HG02623 (cell line): Measurements from ENCODE around the gene YES1.
A peak's percentile ranks its signal among the peaks of the same experiment; 100 is the strongest.

Experiments used
- ATAC-seq: cut with Tn5 transposase; IDR thresholded peaks from one replicate; pipeline ENCODE4 v1.9.1; 2021; ENCODE audit warnings: moderate library complexity; ENCODE audit not compliant: unreplicated experiment

The YES1 gene

GRCh38 chr18:811892-812375 is at the start of gene YES1:
Gene YES1, minus strand, starts transcription at chr18:812242. Its CDS starts 55,415 bp downstream, at chr18:756827.
- ATAC-seq, result peak; percentile 53

- no peak for ATAC-seq
Measured at GRCh38 chr18:857986-858385, 45.9 kb upstream of the YES1 start.

GRCh38 chr18:853471-853870 is 41.4 kb upstream of the YES1 start:
- no peak for ATAC-seq

- ATAC-seq, result no peak
Measured at GRCh38 chr18:850960-851359, 38.9 kb upstream of the YES1 start.

DNA sequence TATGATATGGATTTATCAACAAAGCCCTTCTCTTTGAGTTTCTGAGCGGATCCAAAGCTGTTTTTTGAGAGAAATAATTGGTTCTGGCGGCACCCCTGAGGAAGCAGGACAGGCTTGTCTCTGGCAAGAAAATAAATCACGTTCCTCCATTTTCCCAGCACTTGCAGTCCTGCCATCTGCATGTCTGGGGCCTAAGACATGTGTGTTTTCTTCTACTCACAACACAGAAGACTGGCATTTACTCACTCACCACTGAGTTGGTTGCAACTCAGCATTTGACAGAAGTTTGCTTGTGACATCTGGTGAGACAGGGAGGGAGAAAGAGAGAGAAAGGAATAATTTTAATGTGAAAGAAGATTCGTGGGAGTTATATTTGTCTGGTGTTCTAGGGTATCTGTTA is 37.0 kb upstream of the YES1 start:
- ATAC-seq, result no peak

DNA sequence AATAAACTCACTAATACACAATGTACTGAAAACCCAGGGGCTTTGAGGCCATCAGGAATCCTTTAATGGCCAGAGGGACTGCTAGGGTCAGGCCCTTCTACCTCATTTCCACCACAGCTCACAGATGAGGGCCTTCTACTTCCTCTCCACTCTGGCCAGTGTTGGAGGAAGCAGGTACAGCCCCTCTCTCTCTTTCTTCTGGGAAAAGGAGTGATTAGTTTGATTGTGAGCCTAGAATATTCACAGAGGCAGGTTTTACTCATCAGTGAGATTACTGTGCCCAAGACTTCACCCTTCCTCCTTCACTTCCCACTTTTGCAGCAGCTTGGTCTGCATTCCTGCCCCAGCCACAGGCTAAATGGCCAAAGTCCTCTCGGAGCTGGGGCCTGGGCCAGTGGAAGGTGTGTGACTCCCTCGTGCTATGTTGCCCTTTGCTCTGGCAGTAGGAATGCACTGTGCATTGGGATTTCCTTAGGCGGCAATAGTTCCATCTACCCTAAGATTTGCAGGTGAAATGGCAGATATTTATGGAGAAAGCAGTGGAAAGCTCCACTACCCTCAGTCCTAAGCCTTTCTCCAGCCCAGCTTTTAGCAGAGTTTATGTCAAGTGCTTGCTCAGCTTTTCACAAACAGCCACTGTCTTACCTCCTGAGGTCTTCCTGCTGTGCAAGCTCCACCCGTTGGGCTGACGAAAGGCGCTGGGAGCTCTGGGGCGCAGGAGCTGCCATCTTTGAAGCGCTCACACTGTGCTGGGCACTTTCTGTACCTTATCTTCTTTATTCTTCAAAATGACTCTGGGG is 36.2 kb upstream of the YES1 start:
- no peak for ATAC-seq

DNA sequence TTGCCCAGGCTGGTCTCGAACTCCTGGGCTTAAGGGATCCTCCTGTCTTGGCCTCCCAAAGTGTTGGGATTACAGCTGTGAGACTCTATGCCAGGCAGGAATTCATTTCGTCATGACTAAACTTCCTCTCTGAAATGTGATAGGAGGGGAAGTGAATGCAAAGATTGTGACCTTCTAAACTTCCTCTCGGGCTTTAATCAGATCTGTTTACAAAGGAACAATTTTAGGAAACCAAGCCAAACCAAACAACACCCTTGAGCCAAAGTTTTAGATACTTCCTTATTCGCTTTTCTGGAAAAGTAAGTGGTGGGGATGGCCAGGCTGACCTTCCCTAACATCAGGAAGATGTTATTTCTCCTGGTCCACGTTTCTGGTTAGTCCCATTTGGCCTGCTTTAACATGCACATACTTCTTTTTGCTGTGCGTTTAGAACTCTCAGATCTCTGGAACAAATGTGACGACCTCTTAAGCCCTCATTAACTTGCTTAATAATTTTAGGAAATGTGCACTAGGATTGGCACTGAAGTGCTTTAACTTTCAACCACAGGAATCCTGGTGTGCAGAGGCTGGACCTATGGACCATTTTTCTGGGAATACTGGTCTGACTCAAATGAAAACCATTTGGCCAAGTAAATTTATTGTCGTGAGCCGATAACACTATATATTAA is 33.2 kb upstream of the YES1 start:
- no peak for ATAC-seq

- ATAC-seq, result no peak
Measured at GRCh38 chr18:841647-842370, 29.8 kb upstream of the YES1 start.

GRCh38 chr18:840516-840915 is 28.5 kb upstream of the YES1 start:
- ATAC-seq, result no peak

DNA sequence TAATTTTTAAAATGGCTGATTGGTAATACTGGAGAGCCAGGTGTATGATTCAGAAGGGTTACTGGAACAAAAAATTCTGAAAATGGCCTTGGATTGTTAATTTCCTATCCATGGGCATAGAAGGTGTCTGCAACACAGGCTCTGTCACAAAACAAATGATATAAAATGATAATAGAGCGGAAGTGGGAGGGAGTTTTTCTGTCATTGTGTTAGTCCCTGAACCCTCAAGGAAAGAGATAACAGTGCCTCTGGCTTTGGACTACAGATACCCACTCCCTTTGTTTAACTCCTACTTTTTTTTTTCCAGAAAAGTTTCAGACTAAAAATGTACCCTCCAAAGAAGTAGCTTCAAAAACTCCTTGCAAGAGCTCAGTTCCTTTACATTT is 28.0 kb upstream of the YES1 start:
- no peak for ATAC-seq

DNA sequence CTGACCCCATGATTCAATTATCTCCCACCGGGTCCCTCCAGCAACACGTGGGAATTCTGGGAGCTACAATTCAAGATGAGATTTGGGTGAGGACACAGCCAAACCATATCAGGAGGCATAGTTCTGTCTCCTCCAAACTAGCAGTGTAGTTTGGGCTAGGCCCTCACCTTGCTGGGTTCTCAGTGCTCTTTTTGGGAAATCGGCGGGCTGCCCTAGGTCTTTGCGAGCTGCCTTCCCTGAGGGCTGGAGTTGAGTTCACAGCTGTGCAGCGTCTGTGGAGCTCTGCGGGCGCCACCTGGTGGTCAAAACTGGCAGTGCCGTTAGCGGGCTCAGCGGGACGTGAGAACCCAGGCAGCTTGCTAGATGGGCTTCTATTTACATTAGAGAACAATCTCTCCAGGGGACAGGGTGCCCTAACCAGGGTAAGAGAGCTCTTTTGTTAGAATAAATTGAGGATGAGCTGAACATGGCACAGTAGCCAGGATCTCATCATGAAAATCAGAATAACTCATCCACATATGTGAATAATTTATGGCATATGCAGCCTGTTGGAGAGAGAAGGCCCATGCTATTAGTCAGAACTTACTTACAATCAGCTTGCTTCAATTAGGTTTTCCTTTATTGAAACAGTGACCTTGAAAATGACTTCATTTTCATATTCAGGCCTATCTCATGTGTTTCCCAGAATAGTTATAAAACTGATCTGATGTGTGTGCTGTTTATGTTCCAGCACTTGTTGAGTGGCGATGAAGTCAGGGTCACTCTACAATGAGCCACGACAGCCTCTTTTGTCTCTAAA is 27.4 kb upstream of the YES1 start:
- ATAC-seq, result peak; percentile 99

DNA sequence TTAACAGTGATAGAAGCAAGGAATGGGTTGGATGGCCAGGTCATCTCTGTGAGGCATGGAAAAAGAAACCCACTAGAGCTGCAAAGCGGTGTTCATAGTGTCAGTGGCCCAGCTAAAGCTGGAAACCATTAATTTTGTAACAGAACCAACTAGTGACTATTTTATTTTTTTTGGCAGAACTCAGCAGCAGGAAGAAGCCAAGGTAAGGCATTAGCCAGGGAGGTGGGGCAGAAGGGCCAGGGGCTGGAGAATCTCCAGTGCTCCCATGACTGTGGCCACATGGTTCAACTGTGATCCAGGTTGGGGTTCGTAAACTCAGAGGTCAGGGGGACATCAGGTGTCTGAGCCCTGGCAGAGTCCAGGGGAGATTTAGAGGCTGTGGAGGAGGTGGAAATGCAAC is 25.9 kb upstream of the YES1 start:
- no peak for ATAC-seq

GRCh38 chr18:834082-834720 is 22.2 kb upstream of the YES1 start:
- no peak for ATAC-seq

DNA sequence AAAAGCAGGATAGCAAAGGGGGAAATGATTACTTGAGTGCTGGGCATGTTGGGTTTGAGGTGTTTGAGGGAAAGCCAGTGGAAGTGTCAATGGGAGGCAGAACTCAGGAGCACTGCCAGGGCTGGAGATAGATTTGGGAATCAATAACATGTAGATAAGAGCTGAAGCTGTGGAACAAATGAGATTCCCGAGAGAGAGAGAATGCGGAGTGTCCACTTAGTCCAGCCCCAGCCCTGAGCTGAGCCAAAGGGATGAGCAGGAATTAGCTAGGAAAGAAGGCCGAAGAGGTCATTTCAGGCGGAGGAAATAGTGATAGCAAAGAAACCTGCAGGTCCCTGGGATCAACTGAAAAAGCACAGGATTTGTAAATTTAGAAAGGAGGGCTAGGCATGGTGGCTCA is 21.2 kb upstream of the YES1 start:
- ATAC-seq, result no peak

DNA sequence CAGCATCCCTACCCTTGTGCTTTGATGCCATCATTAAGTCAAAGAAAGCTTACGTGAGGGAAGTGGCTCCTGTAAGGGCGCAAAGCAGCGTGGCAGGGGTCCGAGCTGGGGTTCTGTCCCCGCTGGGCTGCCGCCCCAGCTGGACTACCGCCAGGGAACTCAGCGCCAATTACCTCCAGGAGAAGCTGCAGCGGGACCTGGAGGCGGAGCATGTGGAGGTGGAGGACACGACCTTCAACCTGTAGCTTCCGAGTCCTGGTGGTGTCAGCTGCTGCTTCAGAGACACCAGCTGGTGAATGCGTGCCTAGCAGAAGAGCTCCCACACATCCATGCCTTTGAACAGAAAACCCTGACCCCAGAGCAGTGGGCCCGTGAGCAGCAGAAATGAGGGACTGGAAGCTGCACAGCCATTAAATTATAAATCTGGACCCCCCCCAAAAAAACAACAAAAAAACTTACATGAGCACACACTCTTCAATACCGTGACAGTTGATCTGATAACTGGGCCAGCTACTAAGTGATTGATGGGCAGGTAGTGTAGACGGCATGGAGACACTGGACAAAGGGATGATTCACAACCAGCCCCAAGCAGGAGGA is 20.1 kb upstream of the YES1 start:
- ATAC-seq, result no peak

- peak; percentile 64 for ATAC-seq
Measured at GRCh38 chr18:830315-830901, 18.4 kb upstream of the YES1 start.

DNA sequence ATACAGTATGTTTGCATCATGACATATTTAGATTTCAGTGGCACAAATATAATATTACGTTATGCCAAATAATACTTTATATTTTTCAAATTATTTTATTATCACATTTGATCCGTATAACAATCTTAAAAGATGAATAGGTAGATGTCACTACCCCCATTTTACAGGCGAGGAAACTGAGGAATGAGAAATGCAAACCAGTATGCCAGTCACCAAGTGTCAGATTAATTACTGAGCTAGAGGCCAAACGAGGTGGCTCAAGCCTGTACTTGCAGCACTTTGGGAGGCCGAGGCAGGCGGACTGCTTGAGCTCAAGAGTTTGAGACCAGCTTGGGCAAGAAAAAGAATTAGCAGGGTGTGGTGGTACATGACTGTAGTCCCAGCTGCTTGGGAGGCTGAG is 17.4 kb upstream of the YES1 start:
- no peak for ATAC-seq

DNA sequence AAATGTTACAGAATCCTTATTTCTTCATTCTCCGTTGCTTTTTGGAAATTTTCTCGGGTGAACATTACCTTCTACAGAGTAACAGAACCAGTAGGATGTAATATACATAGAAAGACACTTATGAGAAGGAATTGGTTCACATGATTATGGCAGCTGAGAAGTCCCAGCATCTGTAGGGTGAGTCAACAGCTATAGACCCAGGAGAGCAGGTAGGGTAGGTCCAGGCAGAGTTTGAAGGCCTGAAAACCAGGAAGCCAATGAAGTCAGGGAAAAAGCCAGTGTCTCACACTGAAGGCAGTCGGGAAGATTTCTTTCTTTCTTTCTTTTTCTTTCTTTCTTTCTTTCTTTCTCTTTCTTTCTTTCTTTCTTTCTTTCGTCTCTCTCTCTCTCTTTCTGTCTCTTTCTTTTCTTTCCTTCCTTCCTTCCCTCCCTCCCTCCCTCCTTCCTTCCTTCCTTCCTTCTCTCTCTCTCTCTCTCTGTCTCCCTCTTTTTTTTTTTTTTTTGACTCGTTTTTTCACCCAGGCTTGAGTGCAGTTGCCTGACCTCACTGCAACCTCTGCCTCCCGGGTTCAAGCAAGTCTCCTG is 15.1 kb upstream of the YES1 start:
- ATAC-seq, result no peak

DNA sequence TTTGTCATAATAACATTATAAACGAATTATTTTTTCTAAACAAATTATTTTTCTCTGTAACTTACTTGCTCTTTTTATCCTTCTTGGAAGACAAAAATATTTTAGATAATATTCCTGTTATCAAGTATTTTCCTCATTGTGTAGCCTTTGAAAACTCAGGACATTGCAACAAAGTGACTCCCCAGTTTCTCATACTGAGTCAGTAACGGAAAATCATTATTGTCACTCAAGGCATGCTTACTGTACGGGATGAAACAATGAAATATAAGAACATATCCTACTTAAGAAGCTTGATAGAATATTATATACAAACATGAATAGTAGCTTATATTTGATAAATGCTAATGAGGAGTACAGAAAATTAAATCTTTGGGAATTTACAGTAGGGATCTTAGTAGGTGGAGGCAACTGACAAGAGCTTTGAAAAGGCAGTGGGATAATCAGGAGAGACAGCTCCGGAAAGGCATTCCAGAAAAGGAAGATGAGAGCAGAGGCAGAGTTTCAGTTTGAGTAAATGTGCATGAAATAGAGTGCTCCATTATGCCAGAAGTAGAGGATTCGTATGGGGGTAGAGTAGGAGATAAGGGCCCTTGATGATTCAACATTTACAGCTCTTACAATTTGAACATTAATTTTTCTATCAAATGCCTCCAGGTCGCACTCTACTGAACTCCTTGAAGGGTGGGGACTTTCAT is 14.0 kb upstream of the YES1 start:
- no peak for ATAC-seq
